Endothelial cell (in vitro differentiated cells): ENCODE results near the gene TRIML1. TPM values are rescaled to one million over a fixed set of nuclear protein-coding genes. Genes with fewer than 3 reads are reported as not detected.

Source experiments
- DNase-seq: peaks from one replicate; pipeline ENCODE4 v3.0.0; 2021; ENCODE audit warnings: low spot score
- H3K27ac Mint-ChIP-seq: one replicate; pipeline ENCODE4 v1.8.0; 2021; ENCODE audit warnings: mixed read lengths, inconsistent platforms; ENCODE audit not compliant: unreplicated experiment
- H3K27me3 Mint-ChIP-seq: one replicate; pipeline ENCODE4 v1.8.0; 2021; ENCODE audit warnings: mild to moderate bottlenecking, moderate library complexity, mixed read lengths, inconsistent platforms; ENCODE audit not compliant: unreplicated experiment
- H3K36me3 Mint-ChIP-seq: one replicate; pipeline ENCODE4 v1.8.0; 2021; ENCODE audit warnings: mild to moderate bottlenecking, low read depth, mixed read lengths, inconsistent platforms; ENCODE audit not compliant: unreplicated experiment
- H3K4me1 Mint-ChIP-seq: one replicate; pipeline ENCODE4 v1.8.0; 2021; ENCODE audit warnings: mild to moderate bottlenecking, mixed read lengths, inconsistent platforms; ENCODE audit not compliant: unreplicated experiment
- H3K4me3 Mint-ChIP-seq: one replicate; pipeline ENCODE4 v1.8.0; 2021; ENCODE audit warnings: mild to moderate bottlenecking, mixed read lengths, inconsistent platforms; ENCODE audit not compliant: unreplicated experiment
- H3K9me3 Mint-ChIP-seq: one replicate; pipeline ENCODE4 v1.8.0; 2021; ENCODE audit warnings: mixed read lengths, inconsistent platforms; ENCODE audit not compliant: unreplicated experiment
- total RNA-seq: library from RNA; stranded (reverse); fragmentation: NEBNext Ultra II Directional; extraction: Animal tissue kit (Norgen Biotek cat#: 25700); gene quantifications from one replicate; pipeline ENCODE4 v1.2.1, GENCODE V29; 2021; ENCODE audit not compliant: unreplicated experiment
- TF ChIP-seq, protein P1 (sequence below): fragments of 200-600 bp; sonication (generic); IDR thresholded peaks from one replicate; pipeline ENCODE4 v1.5.0; 2021; ENCODE audit warnings: antibody characterized with exemption; ENCODE audit not compliant: unreplicated experiment

The TRIML1 gene
- total RNA-seq, 1 donor from 2014 or later: 0.97 TPM

- TF ChIP-seq, protein P1, sequence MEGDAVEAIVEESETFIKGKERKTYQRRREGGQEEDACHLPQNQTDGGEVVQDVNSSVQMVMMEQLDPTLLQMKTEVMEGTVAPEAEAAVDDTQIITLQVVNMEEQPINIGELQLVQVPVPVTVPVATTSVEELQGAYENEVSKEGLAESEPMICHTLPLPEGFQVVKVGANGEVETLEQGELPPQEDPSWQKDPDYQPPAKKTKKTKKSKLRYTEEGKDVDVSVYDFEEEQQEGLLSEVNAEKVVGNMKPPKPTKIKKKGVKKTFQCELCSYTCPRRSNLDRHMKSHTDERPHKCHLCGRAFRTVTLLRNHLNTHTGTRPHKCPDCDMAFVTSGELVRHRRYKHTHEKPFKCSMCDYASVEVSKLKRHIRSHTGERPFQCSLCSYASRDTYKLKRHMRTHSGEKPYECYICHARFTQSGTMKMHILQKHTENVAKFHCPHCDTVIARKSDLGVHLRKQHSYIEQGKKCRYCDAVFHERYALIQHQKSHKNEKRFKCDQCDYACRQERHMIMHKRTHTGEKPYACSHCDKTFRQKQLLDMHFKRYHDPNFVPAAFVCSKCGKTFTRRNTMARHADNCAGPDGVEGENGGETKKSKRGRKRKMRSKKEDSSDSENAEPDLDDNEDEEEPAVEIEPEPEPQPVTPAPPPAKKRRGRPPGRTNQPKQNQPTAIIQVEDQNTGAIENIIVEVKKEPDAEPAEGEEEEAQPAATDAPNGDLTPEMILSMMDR: no peak
- Mint-ChIP-seq H3K27me3 (peaks cover 2% of the 10 kb centered on the region), H3K27ac (peak within 1 kb of the TSS; percentile 42), H3K9me3 (no peaks in the 10 kb centered on the region), H3K36me3 (no peaks in the 10 kb centered on the region), H3K4me1 (peaks cover 13% of the 10 kb centered on the region), H3K4me3 (peak within 1 kb of the TSS; percentile 61)
- no peak for DNase-seq
Observed at GRCh38 chr4:188109157-188109755, 30.0 kb upstream of the TRIML1 start, which contains the start of gene TRIML2. Gene TRIML2 (minus strand): TSS chr4:188109603. CDS start chr4:188105368, 4,235 bp downstream.

GRCh38 chr4:188110036-188110435 lies 29.2 kb upstream of the TRIML1 start:
- Mint-ChIP-seq H3K36me3 (no peaks in the 10 kb centered on the region), H3K27me3 (peaks cover 2% of the 10 kb centered on the region), H3K9me3 (no peaks in the 10 kb centered on the region), H3K4me1 (peaks cover 14% of the 10 kb centered on the region), H3K4me3 (no peak overlapping the region), H3K27ac (no peak overlapping the region)
- no peak for DNase-seq
- TF ChIP-seq, protein P1: no peak

DNA sequence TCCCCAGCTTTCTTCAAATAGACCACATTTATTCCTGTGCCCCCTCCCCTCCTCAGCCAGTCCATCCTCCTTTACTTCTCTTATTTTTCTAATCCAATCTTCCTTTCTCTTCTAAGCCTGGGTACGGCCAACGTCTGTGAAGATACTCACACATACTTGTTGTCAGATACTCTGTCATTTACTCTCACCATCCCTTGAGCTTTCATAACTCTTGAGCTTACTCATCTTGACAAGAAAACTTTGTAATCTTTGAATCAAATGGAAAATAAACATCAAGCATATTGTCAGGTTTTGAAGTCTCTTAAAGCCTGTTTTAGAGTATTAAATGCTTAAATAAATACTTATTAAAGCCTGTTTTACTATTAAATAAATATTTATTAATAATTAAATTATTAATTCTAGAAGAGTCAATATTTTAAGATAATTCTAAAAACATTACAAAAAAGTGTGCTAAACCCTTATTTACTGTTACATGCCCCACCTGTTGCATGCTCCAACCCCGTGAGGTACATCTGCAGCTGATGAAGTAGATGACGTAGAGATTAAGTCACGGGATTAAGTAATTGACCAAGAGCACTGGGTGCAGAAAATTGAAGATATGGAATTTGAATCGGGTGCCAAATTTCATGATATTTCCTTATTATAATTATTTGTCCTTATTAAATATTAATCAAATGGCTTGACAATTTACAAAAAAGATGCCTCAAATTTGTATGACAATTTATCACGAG lies 28.3 kb upstream of the TRIML1 start:
- H3K4me3 Mint-ChIP-seq: no peak overlapping the region
- H3K4me1 Mint-ChIP-seq: peaks cover 16% of the 10 kb centered on the region
- H3K9me3 Mint-ChIP-seq: no peaks in the 10 kb centered on the region
- H3K27me3 Mint-ChIP-seq: peaks cover 2% of the 10 kb centered on the region
- H3K27ac Mint-ChIP-seq: no peak overlapping the region
- no peaks in the 10 kb centered on the region for H3K36me3 Mint-ChIP-seq
- TF ChIP-seq, protein P1: no peak
- no peak for DNase-seq

GRCh38 chr4:188111955-188112354 lies 27.3 kb upstream of the TRIML1 start:
- H3K9me3 Mint-ChIP-seq: no peaks in the 10 kb centered on the region

More at GRCh38 chr4:188111955-188112354, 27.3 kb upstream of the TRIML1 start:
- Mint-ChIP-seq H3K36me3 (no peaks in the 10 kb centered on the region), H3K27me3 (peaks cover 2% of the 10 kb centered on the region), H3K4me1 (peaks cover 16% of the 10 kb centered on the region), H3K27ac (no peak overlapping the region), H3K4me3 (no peak overlapping the region)
- no peak for DNase-seq
- TF ChIP-seq, protein P1: no peak
